Left lobe of liver (tissue), 2 donors: ENCODE results near the gene ODAD4. TPM values are rescaled to one million over a fixed set of nuclear protein-coding genes. Genes with fewer than 3 reads are reported as not detected.

Experiments used
- ATAC-seq: fragments of 200-7000 bp; cut with Tn5 transposase; one replicate; pipeline ENCODE4 v1.9.1; 2020; ENCODE audit warnings: mild to moderate bottlenecking, moderate library complexity
- DNase-seq: peaks from one replicate; pipeline ENCODE4 v3.0.0-alpha.2; 2020; ENCODE audit warnings: low spot score
- total RNA-seq: library from RNA; stranded (reverse); gene quantifications from one replicate; pipeline ENCODE4 v1.2.1, GENCODE V29; 2021
- donor health status: DM: no; HTN: no; CAD: no; lungs with moderate emphysema.
- donor health status: DM: no; HTN: yes; CAD: no.

ODAD4 gene
- 0.30 TPM for total RNA-seq

- DNase-seq (peak; percentile 98), ATAC-seq (peak; percentile 95)
These were observed at the start of gene ODAD4 for GRCh38 chr17:41930009-41930832. ODAD4 (plus strand) TSS chr17:41930617; CDS start chr17:41930724, 107 bp downstream.

GRCh38 chr17:41882756-41883155, 47.7 kb upstream of the ODAD4 start:
- DNase-seq (no peak), ATAC-seq (no peak)

- ATAC-seq = peak; percentile 81
- no peak for DNase-seq
These were observed 44.7 kb upstream of the ODAD4 start for GRCh38 chr17:41885733-41886132.

- no peak for DNase-seq
- ATAC-seq = peak; percentile 44
These were observed 42.0 kb upstream of the ODAD4 start for GRCh38 chr17:41888332-41888965.

GRCh38 chr17:41891135-41892020, 39.0 kb upstream of the ODAD4 start:
- no peak for ATAC-seq
- DNase-seq = no peak

- DNase-seq (no peak), ATAC-seq (no peak)
These were observed 38.4 kb upstream of the ODAD4 start for GRCh38 chr17:41892021-41892376.

- no peak for ATAC-seq
- DNase-seq = no peak
These were observed 37.0 kb upstream of the ODAD4 start for GRCh38 chr17:41893384-41893783.

GRCh38 chr17:41894791-41895331, 35.6 kb upstream of the ODAD4 start:
- DNase-seq (peak; percentile 62), ATAC-seq (peak; percentile 78)

- ATAC-seq = peak; percentile 77
- no peak for DNase-seq
These were observed 34.8 kb upstream of the ODAD4 start for GRCh38 chr17:41895617-41896016.

GRCh38 chr17:41896726-41897125, 33.7 kb upstream of the ODAD4 start:
- DNase-seq (no peak), ATAC-seq (no peak)

- DNase-seq (no peak), ATAC-seq (no peak)
These were observed 28.8 kb upstream of the ODAD4 start for GRCh38 chr17:41901646-41902045.

GRCh38 chr17:41904242-41904841, 26.1 kb upstream of the ODAD4 start:
- no peak for ATAC-seq
- no peak for DNase-seq

GRCh38 chr17:41905172-41905571, 25.2 kb upstream of the ODAD4 start:
- ATAC-seq (no peak), DNase-seq (no peak)

GRCh38 chr17:41906465-41907184, 23.8 kb upstream of the ODAD4 start:
- no peak for DNase-seq
- no peak for ATAC-seq

- DNase-seq (no peak), ATAC-seq (no peak)
These were observed 23.2 kb upstream of the ODAD4 start for GRCh38 chr17:41907185-41907556.

- ATAC-seq (peak; percentile 83), DNase-seq (no peak)
These were observed 22.5 kb upstream of the ODAD4 start for GRCh38 chr17:41907633-41908539.

GRCh38 chr17:41909088-41909487, 21.3 kb upstream of the ODAD4 start:
- no peak for DNase-seq

GRCh38 chr17:41910701-41911391, 19.6 kb upstream of the ODAD4 start:
- ATAC-seq (no peak), DNase-seq (no peak)

More at GRCh38 chr17:41909088-41909487, 21.3 kb upstream of the ODAD4 start:
- no peak for ATAC-seq
